GM19193 (cell line): ENCODE data around the gene FAM78A.

ENCODE experiments used
- POLR2A ChIP-seq: IDR thresholded peaks from 4 replicates; pipeline ENCODE4 v1.6.1; 2011; ENCODE audit not compliant: insufficient read depth, insufficient read length; ENCODE audit errors: extremely low read depth

FAM78A gene

DNA sequence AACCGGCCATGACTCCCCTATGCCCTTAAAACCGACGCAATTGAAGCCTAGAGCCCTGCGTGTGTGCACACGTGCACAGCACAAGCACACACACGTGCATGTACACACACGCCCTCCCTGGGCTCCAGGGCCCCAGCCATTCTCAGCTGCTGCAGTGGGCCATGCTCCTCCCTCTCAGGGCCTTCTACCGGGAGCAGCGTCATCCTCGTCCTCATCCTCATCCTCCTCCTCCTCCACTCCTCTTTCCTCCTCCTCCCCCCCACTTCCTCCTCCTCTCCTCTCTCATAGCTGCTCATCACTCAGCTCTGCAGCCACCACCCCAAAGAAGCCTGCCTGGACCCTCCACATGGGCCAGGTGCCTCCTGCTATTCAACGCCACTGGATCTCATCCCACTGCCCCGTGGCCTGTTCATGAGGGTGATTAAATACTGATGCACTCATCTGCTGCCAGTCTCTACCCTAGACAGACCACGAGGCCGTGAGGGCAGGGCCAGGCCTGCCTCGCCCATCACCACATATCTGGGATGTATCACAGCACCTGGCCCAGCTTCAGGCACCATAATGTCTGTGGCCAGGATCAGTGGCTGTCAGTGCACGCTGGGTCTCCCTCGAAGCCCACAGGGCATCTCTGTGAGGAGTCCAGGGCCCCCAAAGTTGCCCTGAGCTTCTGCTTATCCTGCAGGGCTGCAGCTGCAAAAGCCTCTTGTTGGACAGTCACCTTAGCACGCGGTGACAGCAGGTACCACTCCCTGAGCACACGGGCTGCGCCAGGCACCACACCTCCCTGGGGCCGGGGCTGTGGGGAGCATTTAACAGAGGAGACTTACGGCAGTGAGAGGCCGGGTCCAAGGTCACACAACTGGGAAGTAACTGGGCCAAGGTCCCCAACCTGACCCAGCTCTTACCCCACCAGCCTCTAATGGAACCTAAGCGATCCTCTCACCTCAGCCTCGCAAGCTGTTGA is 9.8 kb downstream of the FAM78A start:
- no peak for TF ChIP-seq POLR2A

GRCh38 chr9:131264231-131264630 is 12.1 kb downstream of the FAM78A start:
- TF ChIP-seq POLR2A, result no peak

GRCh38 chr9:131263701-131264100 is 12.6 kb downstream of the FAM78A start:
- TF ChIP-seq POLR2A, result no peak

GRCh38 chr9:131262327-131263032 is 13.8 kb downstream of the FAM78A start:
- no peak for TF ChIP-seq POLR2A

GRCh38 chr9:131260751-131261452 is 15.4 kb downstream of the FAM78A start:
- no peak for TF ChIP-seq POLR2A

DNA sequence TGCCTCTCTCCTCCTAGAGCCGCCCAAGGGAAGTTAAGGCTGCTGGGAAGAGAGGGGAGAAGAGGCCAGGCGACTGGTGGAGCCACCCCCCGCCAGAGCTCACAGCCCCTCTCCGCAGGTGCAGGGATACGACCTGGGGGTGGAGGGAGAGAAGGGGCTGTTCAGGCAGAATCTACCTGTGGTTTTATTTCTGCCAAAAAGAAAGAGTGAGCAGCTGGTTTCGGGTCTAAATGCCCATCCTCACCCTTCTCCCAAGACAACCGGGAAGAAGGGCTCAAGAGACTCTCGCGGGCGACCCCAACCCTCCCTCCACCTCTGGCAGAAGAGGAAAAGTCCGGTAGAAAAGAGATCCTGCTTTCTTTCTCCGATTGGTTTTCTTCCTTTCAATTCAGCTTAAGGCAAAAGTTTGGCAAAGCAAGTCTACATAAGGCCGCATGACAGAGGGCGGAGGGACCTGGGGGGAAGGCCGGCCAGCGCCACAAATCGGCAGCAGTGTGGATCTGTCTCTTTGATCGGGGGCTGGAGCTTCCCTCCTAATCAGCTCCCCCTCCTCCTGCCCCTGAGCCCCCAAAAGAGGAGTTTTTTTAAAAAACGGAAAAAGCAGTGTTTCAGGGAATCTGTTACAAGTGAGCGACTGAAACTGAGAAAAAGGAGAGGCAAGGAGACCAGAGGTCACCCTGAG is 16.3 kb downstream of the FAM78A start:
- TF ChIP-seq POLR2A, result no peak

DNA sequence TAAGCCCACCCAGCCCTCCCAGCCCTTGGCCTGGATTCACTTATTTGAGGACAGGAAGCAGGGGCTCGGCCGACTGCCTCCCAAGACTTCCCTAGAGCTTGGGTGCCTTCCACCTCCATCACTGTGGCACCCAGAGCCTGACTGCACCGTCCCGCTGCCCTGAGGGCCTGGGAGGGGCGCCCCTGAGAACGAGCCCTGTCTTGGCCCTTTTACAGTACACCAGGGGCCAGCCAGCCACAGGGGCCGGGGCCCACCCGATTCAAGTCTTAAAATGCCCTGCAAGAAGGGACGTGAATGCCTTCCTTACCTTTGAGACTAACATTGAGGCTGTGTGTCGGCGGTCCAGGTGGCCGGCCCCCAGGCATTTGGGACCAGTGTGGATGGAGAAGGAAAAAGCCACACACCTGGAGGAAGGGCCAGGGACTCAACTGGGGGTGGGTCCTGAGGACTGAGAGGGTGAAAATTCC is 16.8 kb downstream of the FAM78A start:
- TF ChIP-seq POLR2A, result no peak

GRCh38 chr9:131258698-131259431 is 17.4 kb downstream of the FAM78A start:
- TF ChIP-seq POLR2A, result no peak

DNA sequence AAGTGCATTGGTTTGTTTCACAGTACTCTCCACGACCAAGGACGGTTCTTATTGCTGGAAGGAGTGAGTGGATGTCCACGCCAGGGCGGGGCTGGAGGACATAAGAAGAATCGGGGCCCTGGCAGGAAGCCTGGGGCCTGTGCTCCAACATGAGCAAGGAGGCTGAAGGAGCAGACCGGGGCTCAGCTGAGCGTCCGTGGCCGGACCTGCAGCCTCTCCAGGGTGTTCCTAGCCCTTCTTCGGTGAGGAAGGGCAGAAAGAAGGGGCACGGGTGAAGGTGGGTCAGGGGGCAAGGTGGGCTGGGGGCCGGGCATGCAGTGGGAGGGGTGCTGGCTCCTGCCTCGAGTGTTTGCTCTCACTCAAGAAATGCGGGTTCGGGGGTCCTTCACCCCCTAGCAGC is 18.1 kb downstream of the FAM78A start:
- TF ChIP-seq POLR2A, result no peak

GRCh38 chr9:131257266-131258025 is 18.9 kb downstream of the FAM78A start:
- no peak for TF ChIP-seq POLR2A

- TF ChIP-seq POLR2A, result no peak
Observed at GRCh38 chr9:131255676-131256197, 20.6 kb downstream of the FAM78A start.

GRCh38 chr9:131254626-131255025 is 21.7 kb downstream of the FAM78A start:
- no peak for TF ChIP-seq POLR2A
